Femur (tissue), 1 donor: ENCODE data around the gene FZD8.

ENCODE experiments used
- DNase-seq: peaks from one replicate; pipeline ENCODE4 v3.0.0-alpha.2; 2017

FZD8 gene

GRCh38 chr10:35605191-35605590 is 36.9 kb downstream of the FZD8 start, which contains the start of gene GJD4:
GJD4 (plus strand) TSS chr10:35605341; CDS start chr10:35605568, 227 bp downstream.
- no peak for DNase-seq

- no peak for DNase-seq
Observed at GRCh38 chr10:35600193-35600592, 41.9 kb downstream of the FZD8 start.

DNA sequence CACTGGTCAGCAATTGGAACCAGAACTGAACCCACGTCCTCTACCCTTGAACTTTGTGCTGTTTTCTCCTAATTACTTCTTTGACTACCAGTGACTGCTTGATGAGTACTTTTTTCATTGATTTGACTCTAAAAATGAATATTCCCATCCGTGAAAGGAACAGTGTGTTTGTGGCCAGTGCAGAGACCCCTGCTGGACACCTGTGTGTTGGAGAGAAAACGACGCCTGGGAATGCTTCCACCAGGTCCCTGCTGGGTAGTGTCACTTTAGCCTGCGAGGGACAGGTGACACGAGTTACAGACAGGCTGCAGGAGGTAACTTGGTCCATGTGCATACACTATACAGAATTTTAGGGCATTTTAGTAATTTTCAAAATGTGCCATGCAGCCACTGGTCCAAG is 43.7 kb downstream of the FZD8 start:
- DNase-seq, result no peak

DNA sequence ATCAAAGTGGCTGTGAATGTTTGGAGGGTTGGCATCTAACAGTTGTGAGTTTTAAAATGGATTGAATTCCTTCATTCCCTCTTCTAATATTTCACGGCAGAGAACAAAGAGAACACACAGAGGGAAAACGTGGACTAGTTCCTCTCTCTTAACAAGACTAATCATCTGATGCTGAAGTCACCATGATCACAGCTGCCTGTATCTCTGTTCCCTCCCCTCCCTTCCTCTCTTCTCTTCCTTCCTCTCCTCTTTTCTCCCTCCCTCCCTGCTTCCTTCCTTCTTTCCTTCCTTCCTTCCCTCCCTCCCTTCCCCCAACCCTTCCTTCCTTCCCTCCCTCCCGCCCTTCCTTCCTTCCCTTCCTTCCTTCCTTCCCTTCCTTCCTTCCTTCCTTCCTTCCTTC is 47.0 kb downstream of the FZD8 start:
- no peak for DNase-seq

- no peak for DNase-seq
Observed at GRCh38 chr10:35594115-35595079, 47.7 kb downstream of the FZD8 start.

GRCh38 chr10:35592441-35592840 is 49.7 kb downstream of the FZD8 start:
- no peak for DNase-seq

GRCh38 chr10:35588836-35589235 is 53.3 kb downstream of the FZD8 start:
- DNase-seq, result no peak
